ENCODE data around the gene ALOX15. TPM values are rescaled to one million over a fixed set of nuclear protein-coding genes. Genes with fewer than 3 reads are reported as not detected.

Gene ALOX15
- total RNA-seq, 4 donors from 2014 or later, result not detected

DNA sequence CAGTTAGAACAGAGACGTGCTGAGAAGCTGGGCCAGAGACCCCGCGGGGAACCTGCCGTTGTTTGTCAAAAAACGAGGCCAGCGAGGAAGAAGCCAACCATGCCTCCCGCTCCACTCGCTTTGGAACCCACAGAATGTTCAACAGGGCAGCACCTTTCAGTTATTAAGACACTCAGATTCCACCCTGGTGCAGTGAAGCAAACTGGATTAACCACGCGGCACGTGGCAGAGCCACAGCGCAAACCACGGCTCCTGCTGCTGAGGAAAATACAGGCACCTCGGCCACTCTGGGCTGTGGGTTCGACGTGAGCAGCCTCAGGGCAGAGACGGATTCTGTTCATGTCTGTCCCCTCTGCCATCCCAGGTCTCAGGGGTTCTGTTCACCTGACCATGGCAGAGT, 24.4 kb downstream of the ALOX15 start:
- no peak overlapping the region for H3K4me3 ChIP-seq
- peaks cover 0 to 4% (median 0%) of the 10 kb centered on the region in 4 donors for H3K4me1 ChIP-seq
- WGBS, result 78% methylated on average over 13 of the region's 17 CpGs
- H3K27ac ChIP-seq (replicated peaks in 1 of 4), result no peak overlapping the region
- H3K36me3 ChIP-seq, result no peaks in the 10 kb centered on the region
- DNase-seq (ENCODE audit: extremely low spot score), result no peak
- intact Hi-C loops (cut with DNase I), result no loop called here
- H3K9me3 ChIP-seq, result no peaks in the 10 kb centered on the region
- H3K27me3 ChIP-seq, result peaks cover 0 to 7% (median 0%) of the 10 kb centered on the region in 4 donors
- TF ChIP-seq POLR2AphosphoS5 (IDR thresholded peaks at IDR 0.05), result no peak
- TF ChIP-seq, protein P1, sequence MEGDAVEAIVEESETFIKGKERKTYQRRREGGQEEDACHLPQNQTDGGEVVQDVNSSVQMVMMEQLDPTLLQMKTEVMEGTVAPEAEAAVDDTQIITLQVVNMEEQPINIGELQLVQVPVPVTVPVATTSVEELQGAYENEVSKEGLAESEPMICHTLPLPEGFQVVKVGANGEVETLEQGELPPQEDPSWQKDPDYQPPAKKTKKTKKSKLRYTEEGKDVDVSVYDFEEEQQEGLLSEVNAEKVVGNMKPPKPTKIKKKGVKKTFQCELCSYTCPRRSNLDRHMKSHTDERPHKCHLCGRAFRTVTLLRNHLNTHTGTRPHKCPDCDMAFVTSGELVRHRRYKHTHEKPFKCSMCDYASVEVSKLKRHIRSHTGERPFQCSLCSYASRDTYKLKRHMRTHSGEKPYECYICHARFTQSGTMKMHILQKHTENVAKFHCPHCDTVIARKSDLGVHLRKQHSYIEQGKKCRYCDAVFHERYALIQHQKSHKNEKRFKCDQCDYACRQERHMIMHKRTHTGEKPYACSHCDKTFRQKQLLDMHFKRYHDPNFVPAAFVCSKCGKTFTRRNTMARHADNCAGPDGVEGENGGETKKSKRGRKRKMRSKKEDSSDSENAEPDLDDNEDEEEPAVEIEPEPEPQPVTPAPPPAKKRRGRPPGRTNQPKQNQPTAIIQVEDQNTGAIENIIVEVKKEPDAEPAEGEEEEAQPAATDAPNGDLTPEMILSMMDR (IDR thresholded peaks at IDR 0.05), result no peak
- no peak for TF ChIP-seq EP300 (IDR thresholded peaks at IDR 0.05)
- no peak for TF ChIP-seq POLR2A (IDR thresholded peaks at IDR 0.05; ENCODE audit: low read depth)

DNA sequence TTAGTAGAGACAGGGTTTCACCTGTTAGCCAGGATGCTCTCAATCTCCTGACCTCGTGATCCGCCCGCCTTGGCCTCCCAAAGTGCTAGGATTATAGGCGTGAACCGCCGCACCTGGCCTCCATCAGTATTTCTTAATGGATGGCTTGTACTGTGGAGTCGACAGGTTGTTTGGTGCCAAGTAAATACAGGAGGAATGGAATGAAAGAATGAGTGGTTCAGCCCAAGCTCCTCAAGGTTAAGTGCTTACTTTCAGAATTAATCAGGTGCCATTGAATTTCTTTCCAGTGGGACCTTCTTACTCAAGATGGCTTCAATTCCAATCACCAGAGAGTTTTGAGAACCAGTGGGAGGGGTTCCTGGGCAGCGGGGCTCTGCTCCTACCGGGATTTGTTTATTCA, 25.0 kb downstream of the ALOX15 start:
- Histone ChIP-seq H3K36me3 (no peaks in the 10 kb centered on the region), H3K27me3 (peaks cover 0 to 7% (median 0%) of the 10 kb centered on the region in 4 donors), H3K4me1 (peaks cover 0 to 4% (median 0%) of the 10 kb centered on the region in 4 donors), H3K27ac (replicated peaks in 1 of 4) (no peak overlapping the region), H3K9me3 (no peaks in the 10 kb centered on the region), H3K4me3 (no peak overlapping the region)
- DNase-seq (ENCODE audit: extremely low spot score), result no peak
- TF ChIP-seq POLR2A (IDR thresholded peaks at IDR 0.05; ENCODE audit: low read depth) (no peak), POLR2AphosphoS5 (IDR thresholded peaks at IDR 0.05) (no peak), EP300 (IDR thresholded peaks at IDR 0.05) (no peak)
- TF ChIP-seq, protein P1 (IDR thresholded peaks at IDR 0.05), result no peak
- intact Hi-C loops (cut with DNase I), result no loop called here
- 60% methylated on average over 9 of the region's 9 CpGs for WGBS

DNA sequence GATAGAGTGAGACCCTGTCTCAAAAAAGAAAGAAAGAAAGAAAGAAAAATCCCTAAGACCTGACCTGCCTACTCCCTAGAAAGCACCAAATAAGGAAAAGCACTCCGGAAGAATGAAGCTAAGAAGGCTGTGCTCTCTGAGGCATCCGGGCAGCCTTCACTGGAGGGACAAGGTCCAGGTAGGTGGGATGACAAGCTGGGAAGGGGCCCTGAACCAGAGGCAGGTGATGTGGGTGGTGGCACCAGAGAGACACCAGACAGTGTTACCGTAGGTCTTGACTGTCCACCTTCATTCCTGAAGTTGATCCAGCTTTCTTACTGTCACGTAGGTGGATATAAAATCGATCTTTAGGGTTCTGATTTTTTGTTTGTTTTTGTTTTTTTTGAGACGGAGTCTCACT, 30.8 kb downstream of the ALOX15 start:
- TF ChIP-seq POLR2A (IDR thresholded peaks at IDR 0.05; ENCODE audit: low read depth) (no peak), EP300 (IDR thresholded peaks at IDR 0.05) (no peak), POLR2AphosphoS5 (IDR thresholded peaks at IDR 0.05) (no peak)
- TF ChIP-seq, protein P1 (IDR thresholded peaks at IDR 0.05), result no peak
- no peaks in the 10 kb centered on the region for H3K36me3 ChIP-seq
- H3K27me3 ChIP-seq, result no peaks in the 10 kb centered on the region
- intact Hi-C loops (cut with DNase I), result no loop called here
- no peaks in the 10 kb centered on the region for H3K9me3 ChIP-seq
- WGBS, result 77% methylated on average over 6 of the region's 6 CpGs
- peak overlapping the region in 3 of 4 donors; percentile 30 to 77 (median 60) for H3K27ac ChIP-seq (replicated peaks in 1 of 4)
- peaks cover 15 to 45% (median 35%) of the 10 kb centered on the region in 4 donors for H3K4me1 ChIP-seq
- no peak overlapping the region for H3K4me3 ChIP-seq
- DNase-seq (ENCODE audit: extremely low spot score), result no peak

DNA sequence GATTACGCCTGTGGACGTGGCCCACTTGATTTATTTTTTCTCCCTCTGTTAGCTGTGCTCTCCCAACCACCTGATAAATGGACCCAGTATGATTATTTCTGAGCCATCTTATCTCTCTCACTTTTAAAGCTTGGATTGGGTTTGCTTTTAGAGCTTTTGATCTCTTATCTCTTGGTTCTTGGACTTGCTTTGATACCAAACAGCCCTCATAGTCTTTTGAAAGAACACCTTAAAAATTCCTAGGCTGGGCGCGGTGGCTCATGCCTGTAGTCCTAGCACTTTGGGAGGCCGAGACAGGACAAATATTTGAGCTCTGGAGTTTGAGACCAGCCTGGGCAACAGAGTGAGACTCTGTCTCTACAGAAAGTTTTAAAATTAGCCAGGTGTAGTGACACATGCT, 31.3 kb downstream of the ALOX15 start:
- Histone ChIP-seq H3K9me3 (no peaks in the 10 kb centered on the region), H3K4me1 (peaks cover 17 to 49% (median 40%) of the 10 kb centered on the region in 4 donors), H3K36me3 (no peaks in the 10 kb centered on the region), H3K27me3 (no peaks in the 10 kb centered on the region), H3K4me3 (no peak overlapping the region), H3K27ac (replicated peaks in 1 of 4) (peak overlapping the region in 3 of 4 donors; percentile 30 to 77 (median 60))
- 98% methylated on average over 5 of the region's 5 CpGs for WGBS
- DNase-seq (ENCODE audit: extremely low spot score), result no peak
- intact Hi-C loops (cut with DNase I), result no loop called here
- TF ChIP-seq POLR2A (IDR thresholded peaks at IDR 0.05; ENCODE audit: low read depth) (no peak), POLR2AphosphoS5 (IDR thresholded peaks at IDR 0.05) (no peak), EP300 (IDR thresholded peaks at IDR 0.05) (no peak)
- TF ChIP-seq, protein P1 (IDR thresholded peaks at IDR 0.05), result no peak

DNA sequence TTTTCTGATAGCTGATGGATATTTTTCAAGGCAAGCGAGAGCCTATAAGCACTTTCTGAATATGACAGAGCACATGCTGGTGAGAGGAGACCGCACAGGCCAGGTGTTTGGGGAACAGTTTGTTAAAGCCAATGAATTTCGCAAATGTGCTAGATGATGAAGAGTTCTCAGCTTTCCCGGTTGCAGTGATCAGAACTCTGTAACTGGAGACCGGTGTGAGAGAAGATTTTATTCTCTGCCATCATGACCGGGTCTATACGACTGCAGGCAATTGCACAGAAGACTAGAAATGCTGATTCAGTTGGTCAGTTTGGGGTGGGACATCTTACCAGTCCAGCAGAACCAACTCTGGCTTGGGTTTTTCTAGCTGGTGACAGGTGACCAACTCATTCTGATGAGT, 31.7 kb downstream of the ALOX15 start:
- Histone ChIP-seq H3K4me1 (peaks cover 18 to 52% (median 44%) of the 10 kb centered on the region in 4 donors), H3K27ac (replicated peaks in 1 of 4) (peak overlapping the region in 2 of 4 donors; percentile 60 to 77), H3K4me3 (no peak overlapping the region), H3K36me3 (no peaks in the 10 kb centered on the region), H3K27me3 (no peaks in the 10 kb centered on the region), H3K9me3 (no peaks in the 10 kb centered on the region)
- intact Hi-C loops (cut with DNase I), result no loop called here
- TF ChIP-seq POLR2A (IDR thresholded peaks at IDR 0.05; ENCODE audit: low read depth), result no peak
- TF ChIP-seq, protein P1 (IDR thresholded peaks at IDR 0.05), result no peak
- no peak for TF ChIP-seq POLR2AphosphoS5 (IDR thresholded peaks at IDR 0.05)
- TF ChIP-seq EP300 (IDR thresholded peaks at IDR 0.05), result no peak
- 96% methylated on average over 7 of the region's 7 CpGs for WGBS
- DNase-seq (ENCODE audit: extremely low spot score), result no peak

Data from esophagus muscularis mucosa (tissue), 4 donors.